PC-9 (cell line): ENCODE results near the gene ADAMTS3. TPM values are rescaled to one million over a fixed set of nuclear protein-coding genes. Genes with fewer than 3 reads are reported as not detected.

Source experiments
- BruUV-seq: library from RNA; stranded (reverse); fragments of 400-500 nt; replicated peaks from 2 replicates; lab custom pipeline; 2021; lab: Mats Ljungman, UMichigan
- CTCF ChIA-PET: fragments of 300-600 bp; sonication (Branson Sonifier 250); formaldehyde crosslinking; loops from one replicate; lab custom pipeline; 2022; ENCODE audit warnings: antibody characterized with exemption; lab: Charles Lee
- POLR2A ChIA-PET: fragments of 300-600 bp; sonication (Branson Sonifier 250); formaldehyde crosslinking; loops from one replicate; lab custom pipeline; 2022; ENCODE audit warnings: antibody characterized with exemption; ENCODE audit not compliant: unreplicated experiment; lab: Charles Lee
- DNase-seq, 2 experiments: peaks; one replicate each; pipeline versions ENCODE4 v3.0.0 to v3.0.0-alpha.2; 2015 to 2022; ENCODE audit warnings: mixed read lengths in 1 of 2
- H2AFZ ChIP-seq: fragments of 200-600 bp; sonication (generic); 2 replicates; pipeline ENCODE4 v1.8.1; 2017; ENCODE audit warnings: antibody characterized with exemption
- H3F3A ChIP-seq: fragments of 200-600 bp; sonication (generic); 2 replicates; pipeline ENCODE4 v1.8.1; 2017; ENCODE audit warnings: antibody characterized with exemption, mild to moderate bottlenecking, low read depth; ENCODE audit not compliant: insufficient read depth
- H3K27ac ChIP-seq: fragments of 200-600 bp; sonication (generic); 2 replicates; pipeline ENCODE4 v1.6.1; 2016; ENCODE audit warnings: mixed run types
- H3K27me3 ChIP-seq: fragments of 200-600 bp; sonication (generic); 2 replicates; pipeline ENCODE4 v1.6.1; 2016; ENCODE audit warnings: low read depth, mixed run types; ENCODE audit not compliant: insufficient read depth
- H3K36me3 ChIP-seq: fragments of 200-600 bp; sonication (generic); 2 replicates; pipeline ENCODE4 v1.6.1; 2016; ENCODE audit warnings: low read depth, mixed run types
- H3K4me1 ChIP-seq: fragments of 200-600 bp; sonication (generic); replicated peaks from 2 replicates; pipeline ENCODE4 v1.6.1; 2016; ENCODE audit warnings: mixed run types; ENCODE audit not compliant: insufficient read depth
- H3K4me2 ChIP-seq: fragments of 200-600 bp; sonication (generic); 2 replicates; pipeline ENCODE4 v1.6.1; 2017; ENCODE audit warnings: mixed run types
- H3K4me3 ChIP-seq: fragments of 200-600 bp; sonication (generic); 2 replicates; pipeline ENCODE4 v1.6.1; 2016; ENCODE audit warnings: mixed run types
- H3K79me2 ChIP-seq: fragments of 200-600 bp; sonication (generic); 2 replicates; pipeline ENCODE4 v1.6.1; 2017; ENCODE audit warnings: low read depth, mixed run types
- H3K9me2 ChIP-seq: fragments of 200-600 bp; sonication (generic); 2 replicates; pipeline ENCODE4 v1.8.1; 2017; ENCODE audit warnings: mild to moderate bottlenecking; ENCODE audit not compliant: insufficient read depth
- H3K9me3 ChIP-seq: fragments of 200-600 bp; sonication (generic); 2 replicates; pipeline ENCODE4 v1.8.1; 2016; ENCODE audit warnings: low read depth; ENCODE audit not compliant: insufficient read depth
- H4K20me1 ChIP-seq: fragments of 200-600 bp; sonication (generic); 2 replicates; pipeline ENCODE4 v1.8.1; 2017; ENCODE audit not compliant: insufficient read depth
- CTCF ChIP-seq: fragments of 200-600 bp; sonication (generic); conservative IDR thresholded peaks from 2 replicates; pipeline ENCODE4 v1.6.1; 2017; ENCODE audit warnings: mixed run types, antibody characterized with exemption, mild to moderate bottlenecking, moderate library complexity
- EZH2 ChIP-seq: fragments of 200-600 bp; sonication (generic); IDR thresholded peaks from 2 replicates; pipeline ENCODE4 v1.8.0; 2017; ENCODE audit warnings: antibody characterized with exemption, low read depth
- intact Hi-C: fragments of 100-400 bp; cut with micrococcal nuclease; formaldehyde crosslinking; loops from one replicate; pipeline ENCODE4 v1.10.0; 2022; ENCODE audit not compliant: unreplicated experiment
- total RNA-seq: library from RNA; stranded (reverse); gene quantifications from 2 replicates; pipeline ENCODE4 v1.2.3, GENCODE V29; 2021

ADAMTS3 gene
- total RNA-seq, 1 experiment from 2014 or later = 0.76 TPM

GRCh38 chr4:72319601-72320021, 249.4 kb downstream of the ADAMTS3 start:
- Histone ChIP-seq H3K27me3 (no peaks in the 10 kb centered on the region), H3K36me3 (no peaks in the 10 kb centered on the region), H3K27ac (no peak overlapping the region), H2AFZ (no peak overlapping the region), H3K4me1 (no peaks in the 10 kb centered on the region), H3K9me2 (no peaks in the 10 kb centered on the region), H3K9me3 (no peaks in the 10 kb centered on the region), H4K20me1 (no peaks in the 10 kb centered on the region), H3F3A (no peaks in the 10 kb centered on the region), H3K79me2 (no peaks in the 10 kb centered on the region), H3K4me3 (no peak overlapping the region), H3K4me2 (no peak overlapping the region)
- BruUV-seq = no TSS peak
- TF ChIP-seq CTCF = no peak
- no peak for TF ChIP-seq EZH2
- CTCF ChIA-PET = no interaction called here
- intact Hi-C loops = no loop called here
- DNase-seq = no peak
- POLR2A ChIA-PET = no interaction called here

- no peak for TF ChIP-seq CTCF
- H4K20me1 ChIP-seq = no peaks in the 10 kb centered on the region
- no peaks in the 10 kb centered on the region for H3K9me2 ChIP-seq
- no peaks in the 10 kb centered on the region for H3K36me3 ChIP-seq
- no peaks in the 10 kb centered on the region for H3K27me3 ChIP-seq
- H2AFZ ChIP-seq = no peak overlapping the region
- no peak overlapping the region for H3K27ac ChIP-seq
- H3K4me2 ChIP-seq = no peak overlapping the region
- intact Hi-C loops = no loop called here
- no peak overlapping the region for H3K4me3 ChIP-seq
- no peaks in the 10 kb centered on the region for H3F3A ChIP-seq
- POLR2A ChIA-PET = no interaction called here
- CTCF ChIA-PET = interaction anchor here (0.7 kb wide), 3 partner anchors 9 to 700 kb away, joined by 3 to 4 read pairs (median 3); no protein-coding TSS in a partner anchor
- no peak for DNase-seq
- H3K4me1 ChIP-seq = no peaks in the 10 kb centered on the region
- no peaks in the 10 kb centered on the region for H3K79me2 ChIP-seq
- H3K9me3 ChIP-seq = no peaks in the 10 kb centered on the region
- BruUV-seq = no TSS peak
Observed at GRCh38 chr4:72318421-72319170, 250.4 kb downstream of the ADAMTS3 start.

GRCh38 chr4:72314869-72315268, 254.2 kb downstream of the ADAMTS3 start:
- no peaks in the 10 kb centered on the region for H3K9me2 ChIP-seq
- ChIA-PET POLR2A (no interaction called here), CTCF (no interaction called here)
- no peaks in the 10 kb centered on the region for H4K20me1 ChIP-seq
- H3K27me3 ChIP-seq = no peaks in the 10 kb centered on the region
- no peak for TF ChIP-seq EZH2
- no peak for TF ChIP-seq CTCF
- peaks cover 20% of the 10 kb centered on the region; the same call in 1 of the 2 replicates for H3K4me1 ChIP-seq
- DNase-seq = no peak
- H3K4me3 ChIP-seq = no peak overlapping the region
- H3K27ac ChIP-seq = no peak overlapping the region
- no peak overlapping the region for H2AFZ ChIP-seq
- no TSS peak for BruUV-seq
- no peak overlapping the region for H3K4me2 ChIP-seq
- H3F3A ChIP-seq = 0 out of 2 replicates have a peak, but pooled peaks cover 3% of the 10 kb centered on the region
- H3K79me2 ChIP-seq = no peaks in the 10 kb centered on the region
- no peaks in the 10 kb centered on the region for H3K9me3 ChIP-seq
- intact Hi-C loops = no loop called here
- no peaks in the 10 kb centered on the region for H3K36me3 ChIP-seq
